ENCODE data around the gene ERAS. TPM values are rescaled to one million over a fixed set of nuclear protein-coding genes. Genes with fewer than 3 reads are reported as not detected.

The ERAS gene
- total and polyA plus RNA-seq, 2 donors (not counting 3 experiments of a cell fraction or from before 2014, with no cell fraction given), result 0.14 TPM; not detected in 1

- intact Hi-C loops (cut with micrococcal nuclease), result loop anchor here (1.0 to 2.0 kb wide), 6 partner anchors 63 to 323 kb away; partner anchors contain the start of genes GPKOW, SUV39H1 and TFE3
- no peak for TF ChIP-seq CTCF (IDR thresholded peaks at IDR 0.05; ENCODE audit: extremely low read depth in 1 of 2, insufficient read depth in 1 of 2, low read depth in 1 of 2, low read length in 2 of 2)
- TF ChIP-seq FOS (IDR thresholded peaks at IDR 0.05; ENCODE audit: borderline replicate concordance, insufficient read depth, low read length), result no peak
- TF ChIP-seq GATA2 (IDR thresholded peaks at IDR 0.05; ENCODE audit: insufficient read depth, insufficient read length, low read depth, low read length), result no peak
- no peak for TF ChIP-seq POLR2AphosphoS5 (IDR thresholded peaks at IDR 0.05; ENCODE audit: insufficient read depth, low read depth, low read length)
- no peak for TF ChIP-seq EZH2 (IDR thresholded peaks at IDR 0.05; ENCODE audit: borderline replicate concordance, low read depth, low read length, severe bottlenecking)
- TF ChIP-seq POLR2A (IDR thresholded peaks at IDR 0.05; ENCODE audit: low read depth, low read length), result no peak
- TF ChIP-seq JUN (IDR thresholded peaks at IDR 0.05; ENCODE audit: borderline replicate concordance, insufficient read depth, insufficient read length, low read depth), result no peak
- TF ChIP-seq MYC (IDR thresholded peaks at IDR 0.05; ENCODE audit: low read depth, low read length), result no peak
- no peak for TF ChIP-seq MAX (IDR thresholded peaks at IDR 0.05; ENCODE audit: insufficient read depth, insufficient read length)
- Histone ChIP-seq H3K4me2 (ENCODE audit: insufficient read depth, low read length) (peak overlapping the region; percentile 62), H3K4me3 (replicated peaks in 1 of 3; ENCODE audit: insufficient read depth in 1 of 3, low read depth in 1 of 3, low read length in 3 of 3) (peak overlapping the region; percentile 26 to 56 (median 42)), H2AFZ (ENCODE audit: low read depth, low read length) (peak overlapping the region; percentile 80), H3K4me1 (ENCODE audit: control insufficient read depth, extremely low read depth, insufficient read depth, low read length) (peaks cover 4% of the 10 kb centered on the region), H3K27me3 (ENCODE audit: control insufficient read depth in 2 of 2, insufficient read depth in 2 of 2, low read length in 2 of 2) (no peaks in the 10 kb centered on the region), H3K79me2 (ENCODE audit: control insufficient read depth, insufficient read depth, low read length) (no peaks in the 10 kb centered on the region), H3K9me3 (replicated peaks; ENCODE audit: control insufficient read depth, insufficient read depth, low read length) (no peaks in the 10 kb centered on the region), H3K9ac (replicated peaks; ENCODE audit: extremely low read depth, insufficient read depth, low read length) (peak overlapping the region; percentile 78), H3K36me3 (ENCODE audit: control insufficient read depth in 2 of 2, extremely low read depth in 1 of 2, insufficient read depth in 2 of 2, low read length in 2 of 2) (no peaks in the 10 kb centered on the region), H4K20me1 (replicated peaks; ENCODE audit: control insufficient read depth, extremely low read depth, insufficient read depth, low read length) (no peaks in the 10 kb centered on the region), H3K27ac (ENCODE audit: insufficient read depth, low read depth, low read length) (peak overlapping the region; percentile 81), H3K9me1 (replicated peaks; ENCODE audit: control insufficient read depth, extremely low read depth, insufficient read depth, low read length) (no peaks in the 10 kb centered on the region)
- ChIA-PET CTCF (no interaction called here), POLR2A (no interaction called here)
- DNase-seq (ENCODE audit: low read depth, low spot score) (no peak), FAIRE-seq (no peak)
- TSS peak; percentile 91 for BruUV-seq (replicated peaks)
- dilution Hi-C loops (cut with MboI; ENCODE audit: extremely low pct_ligation_motif_present, low sequenced_read_pairs), result no loop called here
These were observed 25.6 kb upstream of the ERAS start for GRCh38 chrX:48800574-48801279.

Data from endothelial cell of umbilical vein (primary cell).